GM10248 (cell line): ENCODE results near the gene EHHADH.

Experiments used
- CTCF ChIA-PET: fragments of 300-600 bp; sonication (Branson Sonifier 250); formaldehyde crosslinking; extraction: SDS; loops from one replicate; lab custom pipeline; 2021; ENCODE audit warnings: antibody characterized with exemption; lab: Yijun Ruan, JAX
- POLR2A ChIA-PET: fragments of 350-650 bp; sonication (Branson Sonifier 250); formaldehyde crosslinking; extraction: SDS; loops from one replicate; lab custom pipeline; 2020; ENCODE audit warnings: antibody characterized with exemption; lab: Yijun Ruan, JAX
- DNase-seq: peaks from one replicate; pipeline ENCODE4 v3.0.0; 2012; ENCODE audit errors: extremely low spot score
- TF ChIP-seq, protein P1 (sequence below): IDR thresholded peaks from 2 replicates; pipeline ENCODE4 v1.5.1; 2012; ENCODE audit warnings: mild to moderate bottlenecking, low read depth; ENCODE audit errors: extremely low read depth, missing control alignments, control extremely low read depth

Gene EHHADH

DNA sequence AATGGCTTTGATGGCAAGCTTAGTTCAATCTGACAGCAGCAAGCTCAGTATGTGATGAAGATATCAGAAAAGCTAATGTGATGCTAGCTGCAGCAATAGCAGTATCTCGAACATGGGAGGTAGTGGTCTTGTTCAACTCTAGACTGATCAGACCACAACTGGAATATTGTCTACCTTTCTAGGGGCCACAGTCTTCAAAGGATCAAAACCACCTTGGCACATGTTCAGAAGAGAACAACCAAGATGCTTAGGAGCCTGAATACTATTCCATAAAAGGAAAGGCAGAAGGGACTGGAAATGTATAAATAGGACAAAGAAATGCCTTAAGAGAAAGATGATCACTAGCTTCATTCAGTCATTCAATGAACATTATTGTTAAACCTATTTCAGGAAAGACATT, 103.3 kb downstream of the EHHADH start:
- TF ChIP-seq, protein P1, sequence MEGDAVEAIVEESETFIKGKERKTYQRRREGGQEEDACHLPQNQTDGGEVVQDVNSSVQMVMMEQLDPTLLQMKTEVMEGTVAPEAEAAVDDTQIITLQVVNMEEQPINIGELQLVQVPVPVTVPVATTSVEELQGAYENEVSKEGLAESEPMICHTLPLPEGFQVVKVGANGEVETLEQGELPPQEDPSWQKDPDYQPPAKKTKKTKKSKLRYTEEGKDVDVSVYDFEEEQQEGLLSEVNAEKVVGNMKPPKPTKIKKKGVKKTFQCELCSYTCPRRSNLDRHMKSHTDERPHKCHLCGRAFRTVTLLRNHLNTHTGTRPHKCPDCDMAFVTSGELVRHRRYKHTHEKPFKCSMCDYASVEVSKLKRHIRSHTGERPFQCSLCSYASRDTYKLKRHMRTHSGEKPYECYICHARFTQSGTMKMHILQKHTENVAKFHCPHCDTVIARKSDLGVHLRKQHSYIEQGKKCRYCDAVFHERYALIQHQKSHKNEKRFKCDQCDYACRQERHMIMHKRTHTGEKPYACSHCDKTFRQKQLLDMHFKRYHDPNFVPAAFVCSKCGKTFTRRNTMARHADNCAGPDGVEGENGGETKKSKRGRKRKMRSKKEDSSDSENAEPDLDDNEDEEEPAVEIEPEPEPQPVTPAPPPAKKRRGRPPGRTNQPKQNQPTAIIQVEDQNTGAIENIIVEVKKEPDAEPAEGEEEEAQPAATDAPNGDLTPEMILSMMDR = no peak
- POLR2A ChIA-PET = no interaction called here

DNA sequence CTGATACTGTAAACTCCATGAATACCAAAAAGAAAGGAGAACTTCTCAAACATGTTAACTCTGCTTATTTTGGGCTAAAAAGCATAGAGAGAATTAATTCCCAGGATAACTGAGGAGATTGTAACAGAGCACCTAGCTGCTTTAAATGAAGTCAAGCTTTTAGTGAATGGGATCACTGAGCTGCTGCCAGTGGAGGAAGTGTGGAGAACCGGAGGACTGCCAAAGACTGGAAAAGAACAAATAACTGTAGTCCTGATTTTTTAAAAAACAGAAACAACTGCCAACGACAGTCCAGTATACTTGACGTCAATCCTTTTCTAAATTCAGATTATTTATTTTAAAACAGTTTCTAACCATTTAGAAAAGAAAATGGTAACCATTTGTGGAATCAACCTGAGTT, 104.3 kb downstream of the EHHADH start:
- CTCF ChIA-PET = interaction anchor here (2.4 kb wide), 1 partner anchor 23 kb away, joined by 5 read pairs; no protein-coding TSS in a partner anchor
- TF ChIP-seq, protein P1 = no peak
- DNase-seq = no peak
- POLR2A ChIA-PET = no interaction called here

More for the DNA sequence above, 103.3 kb downstream of the EHHADH start:
- DNase-seq = no peak
- CTCF ChIA-PET = interaction anchor here (1.4 to 2.7 kb wide), 4 partner anchors 11 to 25 kb away, joined by 3 to 12 read pairs (median 8); no protein-coding TSS in a partner anchor

DNA sequence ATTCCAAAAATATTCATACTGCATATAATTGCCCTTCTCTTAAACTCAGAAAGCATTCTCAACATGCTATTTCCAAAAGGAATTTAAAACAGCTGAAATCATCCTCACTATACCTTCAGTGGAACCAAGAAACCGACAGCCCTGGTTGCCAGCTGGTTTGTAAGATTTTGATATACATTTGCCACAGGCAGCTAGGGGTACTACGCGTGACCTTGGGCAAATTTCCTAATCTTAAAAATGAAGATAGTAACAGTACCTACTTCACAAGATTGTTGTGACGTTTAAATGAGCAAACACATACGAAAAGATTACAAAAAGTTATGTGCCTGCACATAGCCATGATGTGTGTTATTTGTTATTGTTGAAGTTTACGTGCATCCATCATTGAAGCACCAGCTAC, 108.3 kb downstream of the EHHADH start:
- ChIA-PET POLR2A (no interaction called here), CTCF (interaction anchor here (1.0 to 1.3 kb wide), 2 partner anchors 10 to 31 kb away, joined by 3 read pairs; no protein-coding TSS in a partner anchor)
- TF ChIP-seq, protein P1 = no peak
- no peak for DNase-seq

DNA sequence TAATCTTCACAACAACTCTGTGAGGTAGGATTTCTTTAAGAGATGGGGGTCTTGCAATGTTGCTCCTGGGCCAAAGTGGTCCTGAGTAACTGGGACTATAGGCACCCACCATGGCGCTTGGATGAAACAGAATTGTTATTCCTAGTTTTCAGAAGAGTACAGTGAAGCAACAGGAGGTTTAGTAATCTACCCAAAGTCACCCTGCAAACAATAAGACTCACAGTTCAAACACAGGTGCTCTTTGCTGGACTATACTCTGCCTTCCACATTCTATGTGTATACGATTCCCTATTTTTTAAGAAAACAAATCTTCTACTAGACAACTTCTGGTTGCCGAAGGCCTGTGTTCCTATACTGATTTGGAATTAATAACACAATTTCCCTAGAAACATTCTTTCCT, 109.1 kb downstream of the EHHADH start:
- ChIA-PET POLR2A (no interaction called here), CTCF (no interaction called here)
- no peak for DNase-seq
- TF ChIP-seq, protein P1 = no peak
